Measurements from ENCODE around the gene NAALADL2. TPM values are rescaled to one million over a fixed set of nuclear protein-coding genes. Genes with fewer than 3 reads are reported as not detected.
"Not testable (repeated sequence)": the region's sequence is repeated elsewhere in the genome, so short reads cannot be mapped to it uniquely, and the experiment has no call there.

NAALADL2 gene
- total RNA-seq, 4 donors from 2014 or later, result 10.3 to 16.7 (median 10.9) TPM

- H3K9me3 ChIP-seq, result peaks cover 0 to 56% (median 8%) of the 10 kb centered on the region in 4 donors
- 88 to 91% methylated on average over 3 of the region's 3 CpGs for WGBS, 2 donors
These were observed 959.8 kb downstream of the NAALADL2 start for GRCh38 chr3:175818811-175819464.

GRCh38 chr3:175822766-175823491 is 963.8 kb downstream of the NAALADL2 start:
- WGBS, 2 donors, result 89 to 91% methylated on average over 7 of the region's 7 CpGs
- H3K27me3 ChIP-seq; H3K36me3 ChIP-seq; H3K27ac ChIP-seq; H3K4me3 ChIP-seq; H3K4me1 ChIP-seq; DNase-seq (ENCODE audit: low spot score in 2 of 2): not testable (repeated sequence)
- H3K9me3 ChIP-seq, result peaks cover 0 to 25% (median 6%) of the 10 kb centered on the region in 4 donors

More at GRCh38 chr3:175818811-175819464, 959.8 kb downstream of the NAALADL2 start:
- H3K4me1 ChIP-seq, result no peaks in the 10 kb centered on the region
- TF ChIP-seq EP300 (IDR thresholded peaks at IDR 0.05) (no peak), POLR2A (IDR thresholded peaks at IDR 0.05) (no peak), CTCF (IDR thresholded peaks at IDR 0.05) (no peak)
- H3K27me3 ChIP-seq, result no peaks in the 10 kb centered on the region
- no peak overlapping the region for H3K27ac ChIP-seq
- no peak for DNase-seq (ENCODE audit: low spot score in 2 of 2)
- H3K4me3 ChIP-seq, result no peak overlapping the region
- no peaks in the 10 kb centered on the region for H3K36me3 ChIP-seq

- WGBS, 2 donors, result 84 to 95% methylated on average over 6 of the region's 6 CpGs
- not testable (repeated sequence) for H3K27ac ChIP-seq; H3K36me3 ChIP-seq; DNase-seq (ENCODE audit: low spot score in 2 of 2); H3K9me3 ChIP-seq; H3K27me3 ChIP-seq; H3K4me1 ChIP-seq; H3K4me3 ChIP-seq
These were observed 966.0 kb downstream of the NAALADL2 start for GRCh38 chr3:175825016-175825580.

DNA sequence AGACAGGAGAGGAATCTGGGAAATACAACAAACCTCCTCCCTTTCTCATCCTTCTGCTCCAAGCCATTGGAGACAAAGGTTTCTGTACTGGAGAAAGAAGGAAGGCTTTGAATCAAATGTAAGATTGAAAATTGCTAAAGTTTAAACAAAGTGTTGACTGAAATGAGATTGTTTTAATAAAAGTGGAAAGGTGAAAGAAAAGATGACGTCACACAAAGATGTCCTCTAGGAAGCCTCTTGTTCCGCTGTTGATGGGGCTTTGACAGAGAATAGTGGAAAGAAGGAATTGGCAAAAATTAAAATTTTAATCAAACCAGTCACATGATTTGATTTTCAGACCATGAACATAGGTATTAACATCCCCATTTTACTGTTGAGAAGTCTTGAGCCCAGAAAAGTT is 967.6 kb downstream of the NAALADL2 start:
- H3K4me3 ChIP-seq, result no peak overlapping the region
- no peak overlapping the region for H3K27ac ChIP-seq
- no peaks in the 10 kb centered on the region for H3K9me3 ChIP-seq
- TF ChIP-seq CTCF (IDR thresholded peaks at IDR 0.05) (no peak), EP300 (IDR thresholded peaks at IDR 0.05) (no peak), POLR2A (IDR thresholded peaks at IDR 0.05) (no peak)
- no peaks in the 10 kb centered on the region for H3K36me3 ChIP-seq
- DNase-seq (ENCODE audit: low spot score in 2 of 2), result no peak
- no peaks in the 10 kb centered on the region for H3K27me3 ChIP-seq
- H3K4me1 ChIP-seq, result no peaks in the 10 kb centered on the region
- WGBS, 2 donors, result 97% methylated on average over 2 of the region's 2 CpGs

DNA sequence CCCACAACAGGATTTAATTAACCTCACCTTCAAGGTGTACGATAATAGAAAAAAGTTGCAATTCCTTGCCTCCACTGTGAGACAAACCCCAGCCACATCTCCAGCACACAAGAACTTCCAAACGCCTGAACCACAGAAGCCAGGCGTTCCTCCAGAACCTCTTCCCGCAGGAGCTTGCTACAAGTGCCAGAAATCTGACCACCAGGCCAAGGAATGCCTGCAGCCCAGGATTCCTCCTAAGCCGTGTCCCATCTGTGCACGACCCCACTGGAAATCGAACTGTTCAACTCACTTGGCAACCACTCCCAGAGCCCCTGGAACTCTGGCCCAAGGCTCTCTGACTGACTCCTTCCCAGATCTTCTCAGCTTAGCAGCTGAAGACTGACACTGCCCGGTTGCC is 970.7 kb downstream of the NAALADL2 start:
- not testable (repeated sequence) for H3K9me3 ChIP-seq; H3K27ac ChIP-seq; H3K4me3 ChIP-seq; H3K36me3 ChIP-seq; H3K4me1 ChIP-seq; H3K27me3 ChIP-seq; DNase-seq (ENCODE audit: low spot score in 2 of 2)
- 64 to 78% methylated on average over 8 of the region's 8 CpGs for WGBS, 2 donors

- H3K9me3 ChIP-seq; H3K27ac ChIP-seq; DNase-seq (ENCODE audit: low spot score in 2 of 2); H3K27me3 ChIP-seq; H3K4me1 ChIP-seq; H3K36me3 ChIP-seq; H3K4me3 ChIP-seq: not testable (repeated sequence)
- 84 to 85% methylated on average over 6 of the region's 6 CpGs for WGBS, 2 donors
These were observed 976.6 kb downstream of the NAALADL2 start for GRCh38 chr3:175835763-175836162.

GRCh38 chr3:175836617-175837016 is 977.5 kb downstream of the NAALADL2 start:
- Histone ChIP-seq H3K27me3 (no peaks in the 10 kb centered on the region), H3K36me3 (no peaks in the 10 kb centered on the region), H3K9me3 (no peaks in the 10 kb centered on the region), H3K27ac (no peak overlapping the region), H3K4me3 (no peak overlapping the region), H3K4me1 (no peaks in the 10 kb centered on the region)
- no peak for TF ChIP-seq POLR2A (IDR thresholded peaks at IDR 0.05)
- WGBS, 2 donors, result 70 to 78% methylated on average over 4 of the region's 4 CpGs
- DNase-seq (ENCODE audit: low spot score in 2 of 2), result no peak
